ENCODE data around the gene SOX6.

GRCh38 chr11:16311831-16312230, 44.5 kb downstream of the SOX6 start:
- TF ChIP-seq CTCF (IDR thresholded peaks at IDR 0.05), result no peak
- no peak for TF ChIP-seq POLR2A (IDR thresholded peaks at IDR 0.05)
